Measurements from ENCODE around the gene PEDS1. TPM values are rescaled to one million over a fixed set of nuclear protein-coding genes. Genes with fewer than 3 reads are reported as not detected.
"Not testable (repeated sequence)": the region's sequence is repeated elsewhere in the genome, so short reads cannot be mapped to it uniquely, and the experiment has no call there.

PEDS1 gene
- total and polyA plus RNA-seq, 4 donors: 6.5 to 22.6 (median 15.5) TPM

- Histone ChIP-seq H3K9me3 (ENCODE audit: control insufficient read depth, low read length) (no peaks in the 10 kb centered on the region), H3K27me3 (ENCODE audit: control insufficient read depth in 1 of 2, insufficient read depth in 2 of 2, low read length in 1 of 2) (no peaks in the 10 kb centered on the region), H3K4me1 (ENCODE audit: control insufficient read depth in 1 of 2, insufficient read depth in 2 of 2, low read length in 2 of 2) (no peaks in the 10 kb centered on the region), H3K4me3 (ENCODE audit: low read length in 2 of 2) (no peak overlapping the region), H3K36me3 (ENCODE audit: control insufficient read depth in 1 of 2, insufficient read depth in 2 of 2, low read length in 1 of 2) (no peaks in the 10 kb centered on the region), H3K27ac (ENCODE audit: low read depth in 1 of 2, low read length in 2 of 2) (no peak overlapping the region)
- no peak for ATAC-seq (ENCODE audit: low FRiP score)
- WGBS, 2 donors: 63 to 64% methylated on average over 12 of the region's 12 CpGs
- intact Hi-C loops (cut with DNase I): loop anchor here (2.0 to 10.0 kb wide), 4 partner anchors 273 to 557 kb away; no protein-coding TSS in a partner anchor
- DNase-seq: no peak
These were observed 34.0 kb upstream of the PEDS1 start for GRCh38 chr20:50187403-50188051.

GRCh38 chr20:50186987-50187402, 33.5 kb upstream of the PEDS1 start:
- DNase-seq (no peak), ATAC-seq (ENCODE audit: low FRiP score) (no peak)
- no peak overlapping the region for H3K4me3 ChIP-seq (ENCODE audit: low read length in 2 of 2)
- H3K4me1 ChIP-seq (ENCODE audit: control insufficient read depth in 1 of 2, insufficient read depth in 2 of 2, low read length in 2 of 2): no peaks in the 10 kb centered on the region
- no peak overlapping the region for H3K27ac ChIP-seq (ENCODE audit: low read depth in 1 of 2, low read length in 2 of 2)
- H3K36me3 ChIP-seq (ENCODE audit: control insufficient read depth in 1 of 2, insufficient read depth in 2 of 2, low read length in 1 of 2): no peaks in the 10 kb centered on the region
- 59% methylated on average over 8 of the region's 8 CpGs for WGBS, 2 donors
- intact Hi-C loops (cut with DNase I): loop anchor here (1.0 to 10.0 kb wide), 4 partner anchors 277 to 558 kb away; no protein-coding TSS in a partner anchor
- H3K27me3 ChIP-seq (ENCODE audit: control insufficient read depth in 1 of 2, insufficient read depth in 2 of 2, low read length in 1 of 2): no peaks in the 10 kb centered on the region
- H3K9me3 ChIP-seq (ENCODE audit: control insufficient read depth, low read length): no peaks in the 10 kb centered on the region

- ATAC-seq (ENCODE audit: low FRiP score) (peak; percentile 66), DNase-seq (peak; percentile 94 to 98)
- no peak overlapping the region for H3K4me3 ChIP-seq (ENCODE audit: low read length in 2 of 2)
- H3K36me3 ChIP-seq (ENCODE audit: control insufficient read depth in 1 of 2, insufficient read depth in 2 of 2, low read length in 1 of 2): no peaks in the 10 kb centered on the region
- no peaks in the 10 kb centered on the region for H3K9me3 ChIP-seq (ENCODE audit: control insufficient read depth, low read length)
- intact Hi-C loops (cut with DNase I): loop anchor here (1.0 to 10.0 kb wide), 4 partner anchors 278 to 558 kb away; no protein-coding TSS in a partner anchor
- WGBS, 2 donors: 15% methylated on average over 16 of the region's 16 CpGs
- H3K4me1 ChIP-seq (ENCODE audit: control insufficient read depth in 1 of 2, insufficient read depth in 2 of 2, low read length in 2 of 2): no peaks in the 10 kb centered on the region
- no peak overlapping the region for H3K27ac ChIP-seq (ENCODE audit: low read depth in 1 of 2, low read length in 2 of 2)
- no peaks in the 10 kb centered on the region for H3K27me3 ChIP-seq (ENCODE audit: control insufficient read depth in 1 of 2, insufficient read depth in 2 of 2, low read length in 1 of 2)
These were observed 32.8 kb upstream of the PEDS1 start for GRCh38 chr20:50186151-50186885.

- Histone ChIP-seq H3K36me3 (ENCODE audit: control insufficient read depth in 1 of 2, insufficient read depth in 2 of 2, low read length in 1 of 2) (no peaks in the 10 kb centered on the region), H3K4me3 (ENCODE audit: low read length in 2 of 2) (no peak overlapping the region), H3K27me3 (ENCODE audit: control insufficient read depth in 1 of 2, insufficient read depth in 2 of 2, low read length in 1 of 2) (no peaks in the 10 kb centered on the region), H3K4me1 (ENCODE audit: control insufficient read depth in 1 of 2, insufficient read depth in 2 of 2, low read length in 2 of 2) (no peaks in the 10 kb centered on the region), H3K27ac (ENCODE audit: low read depth in 1 of 2, low read length in 2 of 2) (no peak overlapping the region), H3K9me3 (ENCODE audit: control insufficient read depth, low read length) (no peaks in the 10 kb centered on the region)
- 90 to 95% methylated on average over 5 of the region's 5 CpGs for WGBS, 2 donors
- DNase-seq (no peak), ATAC-seq (ENCODE audit: low FRiP score) (no peak)
- intact Hi-C loops (cut with DNase I): loop anchor here (5.0 to 10.0 kb wide), 2 partner anchors 397 to 559 kb away; no protein-coding TSS in a partner anchor
These were observed 31.9 kb upstream of the PEDS1 start for GRCh38 chr20:50185426-50185825.

GRCh38 chr20:50182346-50182745, 28.8 kb upstream of the PEDS1 start:
- intact Hi-C loops (cut with DNase I): loop anchor here (10.0 kb wide), 1 partner anchor 562 kb away; no protein-coding TSS in a partner anchor
- DNase-seq (no peak), ATAC-seq (ENCODE audit: low FRiP score) (no peak)
- Histone ChIP-seq H3K4me3 (ENCODE audit: low read length in 2 of 2) (no peak overlapping the region), H3K27me3 (ENCODE audit: control insufficient read depth in 1 of 2, insufficient read depth in 2 of 2, low read length in 1 of 2) (no peaks in the 10 kb centered on the region), H3K4me1 (ENCODE audit: control insufficient read depth in 1 of 2, insufficient read depth in 2 of 2, low read length in 2 of 2) (no peaks in the 10 kb centered on the region), H3K27ac (ENCODE audit: low read depth in 1 of 2, low read length in 2 of 2) (no peak overlapping the region), H3K36me3 (ENCODE audit: control insufficient read depth in 1 of 2, insufficient read depth in 2 of 2, low read length in 1 of 2) (no peaks in the 10 kb centered on the region), H3K9me3 (ENCODE audit: control insufficient read depth, low read length) (no peaks in the 10 kb centered on the region)
- 50 to 64% methylated on average over 2 of the region's 2 CpGs for WGBS, 2 donors

GRCh38 chr20:50181344-50181743, 27.8 kb upstream of the PEDS1 start:
- H3K27me3 ChIP-seq (ENCODE audit: control insufficient read depth in 1 of 2, insufficient read depth in 2 of 2, low read length in 1 of 2): no peaks in the 10 kb centered on the region
- no peak overlapping the region for H3K27ac ChIP-seq (ENCODE audit: low read depth in 1 of 2, low read length in 2 of 2)
- H3K4me1 ChIP-seq (ENCODE audit: control insufficient read depth in 1 of 2, insufficient read depth in 2 of 2, low read length in 2 of 2): no peaks in the 10 kb centered on the region
- no peaks in the 10 kb centered on the region for H3K36me3 ChIP-seq (ENCODE audit: control insufficient read depth in 1 of 2, insufficient read depth in 2 of 2, low read length in 1 of 2)
- no peaks in the 10 kb centered on the region for H3K9me3 ChIP-seq (ENCODE audit: control insufficient read depth, low read length)
- intact Hi-C loops (cut with DNase I): loop anchor here (10.0 kb wide), 1 partner anchor 563 kb away; no protein-coding TSS in a partner anchor
- ATAC-seq (ENCODE audit: low FRiP score): no peak
- no peak overlapping the region for H3K4me3 ChIP-seq (ENCODE audit: low read length in 2 of 2)
- WGBS, 2 donors: 91% methylated on average over 10 of the region's 10 CpGs
- DNase-seq: peak in 1 of 2 donors; percentile 45

GRCh38 chr20:50178672-50179071, 25.1 kb upstream of the PEDS1 start:
- H3K4me1 ChIP-seq (ENCODE audit: control insufficient read depth in 1 of 2, insufficient read depth in 2 of 2, low read length in 2 of 2); H3K27me3 ChIP-seq (ENCODE audit: control insufficient read depth in 1 of 2, insufficient read depth in 2 of 2, low read length in 1 of 2); H3K36me3 ChIP-seq (ENCODE audit: control insufficient read depth in 1 of 2, insufficient read depth in 2 of 2, low read length in 1 of 2); H3K27ac ChIP-seq (ENCODE audit: low read depth in 1 of 2, low read length in 2 of 2); DNase-seq; H3K4me3 ChIP-seq (ENCODE audit: low read length in 2 of 2); H3K9me3 ChIP-seq (ENCODE audit: control insufficient read depth, low read length); ATAC-seq (ENCODE audit: low FRiP score): not testable (repeated sequence)
- intact Hi-C loops (cut with DNase I): loop anchor here in 1 of 2 donors (10.0 kb wide), 1 partner anchor 194 kb away; the partner anchor contains the start of gene SNAI1
- 88% methylated on average over 9 of the region's 9 CpGs for WGBS, 2 donors

- ATAC-seq (ENCODE audit: low FRiP score): no peak
- H3K9me3 ChIP-seq (ENCODE audit: control insufficient read depth, low read length): no peaks in the 10 kb centered on the region
- DNase-seq: peak in 1 of 2 donors; percentile 71
- WGBS, 2 donors: 94 to 96% methylated on average over 18 of the region's 18 CpGs
- no peak overlapping the region for H3K27ac ChIP-seq (ENCODE audit: low read depth in 1 of 2, low read length in 2 of 2)
- no peaks in the 10 kb centered on the region for H3K36me3 ChIP-seq (ENCODE audit: control insufficient read depth in 1 of 2, insufficient read depth in 2 of 2, low read length in 1 of 2)
- intact Hi-C loops (cut with DNase I): loop anchor here in 1 of 2 donors (10.0 kb wide), 1 partner anchor 191 kb away; the partner anchor contains the start of gene SNAI1
- H3K4me3 ChIP-seq (ENCODE audit: low read length in 2 of 2): no peak overlapping the region
- H3K27me3 ChIP-seq (ENCODE audit: control insufficient read depth in 1 of 2, insufficient read depth in 2 of 2, low read length in 1 of 2): no peaks in the 10 kb centered on the region
- no peaks in the 10 kb centered on the region for H3K4me1 ChIP-seq (ENCODE audit: control insufficient read depth in 1 of 2, insufficient read depth in 2 of 2, low read length in 2 of 2)
These were observed 22.7 kb upstream of the PEDS1 start for GRCh38 chr20:50175938-50176933.

Measured in aorta (tissue), 5 donors.